Esophagus squamous epithelium (tissue), 5 donors: ENCODE results near the gene STK38L. TPM values are rescaled to one million over a fixed set of nuclear protein-coding genes. Genes with fewer than 3 reads are reported as not detected.
"Not testable (repeated sequence)": the region's sequence is repeated elsewhere in the genome, so short reads cannot be mapped to it uniquely, and the experiment has no call there.

Experiments used
- DNase-seq: peaks from one replicate; lab custom pipeline; 2025; lab: John Stamatoyannopoulos, UW
- H3K27ac ChIP-seq, 4 donors: fragments of 200-600 bp; sonication (generic); one replicate each; pipeline ENCODE4 v1.5.1; 2016 to 2019; ENCODE audit warnings: mild to moderate bottlenecking in 1 of 4
- H3K27me3 ChIP-seq, 4 donors: fragments of 200-600 bp; sonication (generic); 1 replicate in 3 of 4; 2 replicates in 1 of 4; pipeline versions ENCODE4 v1.5.1 to v1.6.0; 2017 to 2021; ENCODE audit warnings: antibody characterized with exemption in 1 of 4
- H3K36me3 ChIP-seq, 3 donors: fragments of 200-600 bp; sonication (generic); one replicate each; pipeline ENCODE4 v1.5.1; 2016 to 2019
- H3K4me1 ChIP-seq, 3 donors: fragments of 200-600 bp; sonication (generic); one replicate each; pipeline ENCODE4 v1.5.1; 2017 to 2019
- H3K4me3 ChIP-seq, 4 donors: fragments of 200-600 bp; sonication (generic); 1 replicate in 3 of 4; 2 replicates in 1 of 4; pipeline ENCODE4 v1.5.1; 2016 to 2019; ENCODE audit warnings: mild to moderate bottlenecking in 2 of 4, moderate library complexity in 1 of 4
- H3K9me3 ChIP-seq, 3 donors: fragments of 200-600 bp; sonication (generic); one replicate each; pipeline ENCODE4 v1.5.1; 2016 to 2019
- POLR2A ChIP-seq, 4 donors: fragments of 450-650 bp; IDR thresholded peaks; one replicate each; pipeline ENCODE4 v1.6.1; 2017; ENCODE audit warnings: antibody characterized with exemption in 4 of 4, mild to moderate bottlenecking in 4 of 4, moderate library complexity in 3 of 4
- WGBS, 2 donors: methylation state at CpG; one replicate each; pipeline ENCODE4 v1.1.5; 2018; 5-methylcytosine and 5-hydroxymethylcytosine counted together
- intact Hi-C: fragments of 100-400 bp; cut with DNase I; formaldehyde crosslinking; loops from one replicate; pipeline ENCODE4 v1.15.0; 2022
- total RNA-seq, 4 donors: library from RNA; depleted of rRNA; stranded (reverse); fragments of >200 nt; gene quantifications; one replicate each; pipeline ENCODE4 v1.1.0, GENCODE V29; 2016
- TF ChIP-seq, protein P1 (sequence below), 6 experiments: fragments of 450-650 bp in 4 of 6; fragments of 200-600 bp in 2 of 6; sonication (generic) in 2 of 6; IDR thresholded peaks; one replicate each; pipeline ENCODE4 v1.5.1; 2016 to 2019; ENCODE audit warnings: antibody characterized with exemption in 6 of 6, mild to moderate bottlenecking in 4 of 6, moderate library complexity in 4 of 6
- donor health status: DM: yes; HTN: yes; CAD: no.

STK38L gene
- total RNA-seq, 4 donors from 2014 or later: 15.6 to 53.2 (median 28.0) TPM

DNA sequence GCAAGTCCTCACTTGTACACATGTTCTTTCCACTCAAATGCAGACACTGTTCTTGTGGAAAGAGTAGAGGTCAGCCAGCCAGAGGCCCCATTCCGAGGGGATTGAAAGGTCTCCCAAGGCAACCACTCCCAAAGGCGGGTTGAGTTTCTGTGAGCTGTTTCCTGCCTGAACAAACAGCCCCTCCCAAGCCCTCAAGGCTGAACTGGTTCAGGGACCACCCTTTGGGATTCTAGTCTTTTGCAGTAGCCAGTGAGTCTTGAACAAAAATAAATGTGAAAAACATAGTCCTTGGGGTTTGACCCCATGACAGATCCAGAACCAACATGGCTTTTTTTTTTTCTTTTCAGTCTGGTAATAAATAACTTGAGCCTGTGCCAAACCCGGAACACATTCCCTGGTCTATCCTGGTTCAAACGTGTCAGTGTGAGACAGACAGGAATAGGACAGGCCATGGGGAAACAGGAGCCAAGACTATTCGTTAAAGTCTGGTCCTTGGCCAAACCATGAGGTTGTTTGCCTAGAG lies 17.6 kb upstream of the STK38L start:
- DNase-seq: no peak
- no peak for TF ChIP-seq POLR2A (IDR thresholded peaks at IDR 0.05)
- TF ChIP-seq, protein P1, sequence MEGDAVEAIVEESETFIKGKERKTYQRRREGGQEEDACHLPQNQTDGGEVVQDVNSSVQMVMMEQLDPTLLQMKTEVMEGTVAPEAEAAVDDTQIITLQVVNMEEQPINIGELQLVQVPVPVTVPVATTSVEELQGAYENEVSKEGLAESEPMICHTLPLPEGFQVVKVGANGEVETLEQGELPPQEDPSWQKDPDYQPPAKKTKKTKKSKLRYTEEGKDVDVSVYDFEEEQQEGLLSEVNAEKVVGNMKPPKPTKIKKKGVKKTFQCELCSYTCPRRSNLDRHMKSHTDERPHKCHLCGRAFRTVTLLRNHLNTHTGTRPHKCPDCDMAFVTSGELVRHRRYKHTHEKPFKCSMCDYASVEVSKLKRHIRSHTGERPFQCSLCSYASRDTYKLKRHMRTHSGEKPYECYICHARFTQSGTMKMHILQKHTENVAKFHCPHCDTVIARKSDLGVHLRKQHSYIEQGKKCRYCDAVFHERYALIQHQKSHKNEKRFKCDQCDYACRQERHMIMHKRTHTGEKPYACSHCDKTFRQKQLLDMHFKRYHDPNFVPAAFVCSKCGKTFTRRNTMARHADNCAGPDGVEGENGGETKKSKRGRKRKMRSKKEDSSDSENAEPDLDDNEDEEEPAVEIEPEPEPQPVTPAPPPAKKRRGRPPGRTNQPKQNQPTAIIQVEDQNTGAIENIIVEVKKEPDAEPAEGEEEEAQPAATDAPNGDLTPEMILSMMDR (IDR thresholded peaks at IDR 0.05): no peak

DNA sequence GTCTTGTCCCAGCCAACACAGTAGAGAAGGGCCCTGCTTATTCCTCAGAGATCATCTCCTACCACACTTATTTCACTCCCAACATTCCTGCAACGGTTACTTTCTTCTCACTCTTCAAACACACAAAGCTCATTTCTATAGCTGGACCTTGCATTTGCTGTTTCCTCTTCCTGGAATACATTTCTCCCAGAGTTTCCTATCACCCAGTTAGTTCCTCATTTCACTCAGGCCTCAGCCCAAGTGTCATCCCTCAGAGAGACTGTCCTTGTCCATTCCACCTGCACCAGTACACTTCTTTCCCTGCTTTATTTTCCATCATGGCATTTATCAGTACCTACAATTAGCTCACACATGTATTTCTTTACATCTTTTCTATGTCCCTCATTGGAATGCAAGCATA lies 14.7 kb upstream of the STK38L start:
- no peak for DNase-seq
- 46 to 73% methylated on average over 1 of the region's 1 CpG for WGBS, 2 donors
- no peak for TF ChIP-seq POLR2A (IDR thresholded peaks at IDR 0.05)
- TF ChIP-seq, protein P1 (IDR thresholded peaks at IDR 0.05): no peak
- Histone ChIP-seq H3K4me1 (peaks cover 3 to 20% (median 4%) of the 10 kb centered on the region in 3 donors), H3K36me3 (no peaks in the 10 kb centered on the region), H3K4me3 (no peak overlapping the region), H3K27ac (no peak overlapping the region), H3K9me3 (no peaks in the 10 kb centered on the region), H3K27me3 (no peaks in the 10 kb centered on the region)
- intact Hi-C loops: no loop called here

More for the DNA sequence above, 17.6 kb upstream of the STK38L start:
- H3K36me3 ChIP-seq: no peaks in the 10 kb centered on the region
- H3K4me3 ChIP-seq: no peak overlapping the region
- no peaks in the 10 kb centered on the region for H3K9me3 ChIP-seq
- no peaks in the 10 kb centered on the region for H3K27me3 ChIP-seq
- H3K27ac ChIP-seq: peak overlapping the region; percentile 56 to 77 (median 70)
- intact Hi-C loops: no loop called here
- WGBS, 2 donors: 20 to 33% methylated on average over 5 of the region's 5 CpGs
- H3K4me1 ChIP-seq: peaks cover 3 to 20% (median 4%) of the 10 kb centered on the region in 3 donors

DNA sequence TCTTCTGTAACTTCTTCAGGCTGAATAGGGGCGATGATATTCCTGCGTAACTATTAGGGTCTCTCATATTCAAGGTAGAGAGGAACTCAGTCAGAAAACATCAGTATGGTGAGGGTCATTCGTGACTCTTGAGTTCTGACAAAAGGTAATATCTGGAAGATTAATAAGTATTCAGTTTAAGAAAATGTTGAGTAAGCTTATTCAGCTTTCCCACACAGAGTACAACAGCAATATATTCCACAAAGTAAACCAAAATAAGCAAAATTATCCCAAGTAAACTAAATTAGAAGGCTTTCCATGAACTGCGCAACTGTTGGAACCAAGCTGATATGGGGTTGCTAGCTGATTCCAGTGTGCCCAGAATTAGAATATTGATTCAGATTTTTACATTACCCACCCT lies 12.7 kb upstream of the STK38L start:
- H3K27ac ChIP-seq, intact Hi-C loops, H3K27me3 ChIP-seq, H3K4me1 ChIP-seq, H3K9me3 ChIP-seq, H3K4me3 ChIP-seq, DNase-seq, H3K36me3 ChIP-seq: not testable (repeated sequence)
- WGBS, 2 donors: 68 to 84% methylated on average over 4 of the region's 4 CpGs

DNA sequence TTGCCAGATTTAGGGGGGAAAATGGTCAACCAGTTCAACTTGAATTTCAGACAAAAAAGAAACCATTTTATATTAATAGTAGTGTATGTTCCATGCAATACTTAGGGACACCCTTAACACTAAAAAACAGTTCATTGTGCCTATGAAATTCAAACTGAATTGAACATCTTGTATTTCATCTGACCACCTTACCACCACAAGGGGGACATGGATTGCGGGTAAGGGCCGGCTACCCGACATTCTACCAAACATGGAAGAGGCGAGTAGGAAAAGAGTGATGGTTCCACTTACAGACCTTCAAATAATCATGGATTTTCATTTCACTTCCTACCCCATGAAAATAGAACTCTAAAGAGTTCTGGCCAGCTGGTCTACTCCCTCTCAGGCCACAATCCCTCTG lies 10.3 kb upstream of the STK38L start:
- intact Hi-C loops: no loop called here
- 98% methylated on average over 4 of the region's 4 CpGs for WGBS, 2 donors

DNA sequence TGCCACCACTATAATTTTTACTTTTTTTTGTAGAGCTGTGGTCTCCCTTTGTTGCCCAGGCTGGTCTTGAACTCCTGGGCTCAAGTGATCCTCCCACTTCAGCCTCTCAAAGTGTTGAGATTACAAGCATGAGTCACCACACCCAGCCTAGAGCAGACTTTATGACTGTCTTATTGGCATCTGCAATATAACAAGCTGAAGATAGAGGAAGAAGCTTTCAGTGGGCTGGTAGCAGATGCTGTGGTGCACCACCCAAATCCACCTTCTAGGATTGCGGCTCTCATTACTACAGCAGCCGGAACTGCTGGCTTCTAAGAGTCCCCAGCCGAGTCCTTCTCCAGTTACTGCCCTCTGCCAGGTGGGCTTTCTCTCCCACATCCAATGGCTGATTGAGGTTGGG lies 7.6 kb upstream of the STK38L start:
- TF ChIP-seq POLR2A (IDR thresholded peaks at IDR 0.05): no peak
- TF ChIP-seq, protein P1 (IDR thresholded peaks at IDR 0.05): no peak
- intact Hi-C loops: no loop called here
- no peaks in the 10 kb centered on the region for H3K27me3 ChIP-seq
- no peak overlapping the region for H3K27ac ChIP-seq
- H3K36me3 ChIP-seq: no peaks in the 10 kb centered on the region
- H3K4me1 ChIP-seq: no peaks in the 10 kb centered on the region
- no peak overlapping the region for H3K4me3 ChIP-seq
- 70% methylated on average over 2 of the region's 3 CpGs; no CpG with 5 or more reads in 1 of the 2 donors for WGBS, 2 donors
- DNase-seq: no peak
- no peaks in the 10 kb centered on the region for H3K9me3 ChIP-seq

More for the DNA sequence above, 10.3 kb upstream of the STK38L start:
- Histone ChIP-seq H3K4me3 (no peak overlapping the region), H3K27ac (no peak overlapping the region), H3K36me3 (no peaks in the 10 kb centered on the region), H3K9me3 (no peaks in the 10 kb centered on the region), H3K4me1 (no peaks in the 10 kb centered on the region), H3K27me3 (no peaks in the 10 kb centered on the region)
- no peak for DNase-seq
- TF ChIP-seq POLR2A (IDR thresholded peaks at IDR 0.05): no peak
- TF ChIP-seq, protein P1 (IDR thresholded peaks at IDR 0.05): no peak
